Activated CD8-positive, alpha-beta T cell treated with anti-CD3 and anti-CD28 coated beads for 36 hours (primary cell): ENCODE measurements around the gene TAB2. TPM values are rescaled to one million over a fixed set of nuclear protein-coding genes. Genes with fewer than 3 reads are reported as not detected.
A peak's percentile ranks its signal among the peaks of the same experiment; 100 is the strongest.

Source experiments
- ATAC-seq: fragments of 200-7000 bp; cut with Tn5 transposase; one replicate; pipeline ENCODE4 v1.10.0; 2021; ENCODE audit warnings: mild to moderate bottlenecking, moderate library complexity
- CTCF ChIA-PET: fragments of 350-600 bp; sonication (Branson Sonifier 250); formaldehyde crosslinking; loops from one replicate; lab custom pipeline; 2021; ENCODE audit warnings: antibody characterized with exemption; lab: Charles Lee
- POLR2A ChIA-PET: fragments of 350-600 bp; sonication (Branson Sonifier 250); formaldehyde crosslinking; loops from one replicate; lab custom pipeline; 2021; ENCODE audit warnings: antibody characterized with exemption; lab: Charles Lee
- DNase-seq: peaks from one replicate; pipeline ENCODE4 v3.0.0-alpha.2; 2020
- H3K27ac Mint-ChIP-seq: one replicate; pipeline ENCODE4 v1.8.0; 2021; ENCODE audit warnings: mild to moderate bottlenecking, mixed read lengths
- H3K27me3 Mint-ChIP-seq: one replicate; pipeline ENCODE4 v1.8.0; 2021; ENCODE audit warnings: mixed read lengths
- H3K36me3 Mint-ChIP-seq: one replicate; pipeline ENCODE4 v1.8.0; 2021; ENCODE audit warnings: low read depth, mixed read lengths
- H3K4me1 Mint-ChIP-seq: one replicate; pipeline ENCODE4 v1.8.0; 2021; ENCODE audit warnings: low read depth, mixed read lengths
- H3K4me3 Mint-ChIP-seq: one replicate; pipeline ENCODE4 v1.8.0; 2021; ENCODE audit warnings: mild to moderate bottlenecking, moderate library complexity, mixed read lengths
- H3K9me3 Mint-ChIP-seq: one replicate; pipeline ENCODE4 v1.8.0; 2021; ENCODE audit warnings: mixed read lengths
- CTCF ChIP-seq: fragments of 200-600 bp; IDR thresholded peaks from one replicate; pipeline ENCODE4 v1.8.0; 2022; ENCODE audit warnings: antibody characterized with exemption, mild to moderate bottlenecking
- intact Hi-C: fragments of 100-400 bp; cut with micrococcal nuclease; formaldehyde crosslinking; loops from one replicate; pipeline ENCODE4 v1.10.0; 2022
- total RNA-seq, 2 experiments: library from RNA; stranded (reverse); gene quantifications; one replicate each; pipeline ENCODE4 v1.2.3, GENCODE V29; 2021

Gene TAB2
- total RNA-seq, 2 experiments from 2014 or later: 64.8 to 69.1 TPM

- intact Hi-C loops: no loop called here
- Mint-ChIP-seq H3K36me3 (no peaks in the 10 kb centered on the region), H3K27me3 (no peaks in the 10 kb centered on the region), H3K9me3 (no peaks in the 10 kb centered on the region), H3K4me1 (peaks cover 26% of the 10 kb centered on the region), H3K27ac (no peak overlapping the region), H3K4me3 (no peak overlapping the region)
- no peak for TF ChIP-seq CTCF
- ATAC-seq (peak; percentile 61), DNase-seq (no peak)
- ChIA-PET POLR2A (interaction anchor here (0.7 to 1.3 kb wide), 2 partner anchors 10 to 40 kb away, joined by 3 to 4 read pairs; no protein-coding TSS in a partner anchor), CTCF (interaction anchor here (1.9 to 2.0 kb wide), 2 partner anchors 8 to 153 kb away, joined by 7 to 9 read pairs; no protein-coding TSS in a partner anchor)
Observed at GRCh38 chr6:149278997-149279396, 38.5 kb upstream of the TAB2 start.

GRCh38 chr6:149284904-149285303, 32.6 kb upstream of the TAB2 start:
- ChIA-PET POLR2A (interaction anchor here (0.7 to 1.4 kb wide), 2 partner anchors 9 to 12 kb away, joined by 3 read pairs; no protein-coding TSS in a partner anchor), CTCF (interaction anchor here (0.5 kb wide), 1 partner anchor 74 kb away, joined by 3 read pairs; no protein-coding TSS in a partner anchor)
- ATAC-seq (peak; percentile 91), DNase-seq (peak; percentile 57)
- Mint-ChIP-seq H3K27ac (peak overlapping the region; percentile 39), H3K27me3 (no peaks in the 10 kb centered on the region), H3K9me3 (no peaks in the 10 kb centered on the region), H3K4me1 (peaks cover 20% of the 10 kb centered on the region), H3K4me3 (no peak overlapping the region), H3K36me3 (no peaks in the 10 kb centered on the region)
- intact Hi-C loops: no loop called here
- TF ChIP-seq CTCF: no peak

GRCh38 chr6:149285626-149286025, 31.9 kb upstream of the TAB2 start:
- POLR2A ChIA-PET: no interaction called here
- Mint-ChIP-seq H3K4me3 (no peak overlapping the region), H3K36me3 (no peaks in the 10 kb centered on the region), H3K9me3 (no peaks in the 10 kb centered on the region), H3K27ac (no peak overlapping the region), H3K27me3 (no peaks in the 10 kb centered on the region), H3K4me1 (peaks cover 17% of the 10 kb centered on the region)
- intact Hi-C loops: no loop called here
- ATAC-seq: no peak
- no peak for TF ChIP-seq CTCF
- CTCF ChIA-PET: interaction anchor here (0.5 kb wide), 1 partner anchor 73 kb away, joined by 3 read pairs; no protein-coding TSS in a partner anchor
- DNase-seq: no peak

GRCh38 chr6:149286905-149287304, 30.6 kb upstream of the TAB2 start:
- ChIA-PET POLR2A (no interaction called here), CTCF (interaction anchor here (1.3 kb wide), 1 partner anchor 10 kb away, joined by 3 read pairs; no protein-coding TSS in a partner anchor)
- Mint-ChIP-seq H3K36me3 (no peaks in the 10 kb centered on the region), H3K4me1 (peaks cover 17% of the 10 kb centered on the region), H3K27ac (no peak overlapping the region), H3K27me3 (no peaks in the 10 kb centered on the region), H3K4me3 (no peak overlapping the region), H3K9me3 (no peaks in the 10 kb centered on the region)
- no peak for ATAC-seq
- DNase-seq: no peak
- intact Hi-C loops: no loop called here
- no peak for TF ChIP-seq CTCF

- DNase-seq: peak; percentile 31
- TF ChIP-seq CTCF: no peak
- peak; percentile 26 for ATAC-seq
- Mint-ChIP-seq H3K27me3 (no peaks in the 10 kb centered on the region), H3K4me3 (no peak overlapping the region), H3K36me3 (no peaks in the 10 kb centered on the region), H3K9me3 (no peaks in the 10 kb centered on the region), H3K4me1 (peaks cover 20% of the 10 kb centered on the region), H3K27ac (no peak overlapping the region)
- intact Hi-C loops: no loop called here
- ChIA-PET POLR2A (interaction anchor here (1.0 kb wide), 1 partner anchor 11 kb away, joined by 3 read pairs; no protein-coding TSS in a partner anchor), CTCF (interaction anchor here (0.8 kb wide), 1 partner anchor 143 kb away, joined by 3 read pairs; no protein-coding TSS in a partner anchor)
Observed at GRCh38 chr6:149289192-149289781, 28.2 kb upstream of the TAB2 start.
